ENCODE results near the gene FMNL2.
"Not testable (repeated sequence)": the region's sequence is repeated elsewhere in the genome, so short reads cannot be mapped to it uniquely, and the experiment has no call there.

FMNL2 gene

DNA sequence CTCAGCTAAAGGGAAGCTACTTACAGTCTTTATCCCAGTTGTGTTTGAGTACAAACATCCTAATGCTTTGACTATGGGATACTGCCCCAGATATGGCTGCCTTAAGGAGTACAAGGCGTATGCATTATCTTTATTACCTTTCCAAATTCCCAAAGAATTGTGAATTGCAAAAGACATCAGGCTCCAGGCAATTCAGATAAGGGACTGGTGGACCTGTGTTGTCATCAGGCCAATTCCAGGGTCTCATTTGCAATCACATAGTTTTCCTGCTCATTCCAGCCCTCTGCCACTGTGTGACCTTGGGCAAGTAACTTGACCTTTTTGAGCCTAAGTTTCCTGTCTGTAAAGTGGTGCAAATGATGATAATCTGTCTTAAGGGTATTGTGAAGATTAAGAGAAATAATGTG is 137.5 kb downstream of the FMNL2 start:
- DNase-seq (ENCODE audit: low read depth): no peak

DNA sequence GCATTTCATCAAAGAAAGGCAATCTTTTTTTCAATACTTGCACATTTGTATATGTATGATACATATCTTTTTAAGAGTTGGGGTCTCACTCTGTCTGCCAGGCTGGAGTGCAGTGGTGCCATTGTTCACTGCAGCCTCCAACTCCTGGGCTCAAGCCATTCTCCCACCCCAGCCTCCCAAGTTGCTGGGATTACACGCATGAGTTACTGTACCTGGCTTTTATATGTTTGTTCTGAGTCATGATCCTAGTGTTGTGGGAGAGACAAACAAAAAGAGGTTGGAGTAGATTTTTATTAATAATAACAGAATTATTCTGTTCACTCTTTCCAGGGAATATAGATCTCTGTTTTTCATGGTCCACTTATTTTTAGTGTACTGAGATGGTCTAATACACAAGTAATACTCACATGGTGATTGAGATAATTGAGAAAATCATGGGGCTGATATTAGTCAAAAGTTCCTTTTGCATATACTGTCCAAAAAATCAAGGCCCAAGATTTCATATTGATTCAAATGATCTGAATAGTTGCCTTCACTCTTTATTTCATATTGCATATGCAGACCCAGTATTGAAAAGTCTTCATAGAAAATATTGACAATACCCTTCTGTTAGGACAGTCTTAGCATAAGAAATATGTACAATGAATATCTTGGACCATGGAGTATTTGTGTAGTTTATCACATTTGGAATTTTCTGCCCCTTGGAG is 138.3 kb downstream of the FMNL2 start:
- no peak for DNase-seq (ENCODE audit: low read depth)

DNA sequence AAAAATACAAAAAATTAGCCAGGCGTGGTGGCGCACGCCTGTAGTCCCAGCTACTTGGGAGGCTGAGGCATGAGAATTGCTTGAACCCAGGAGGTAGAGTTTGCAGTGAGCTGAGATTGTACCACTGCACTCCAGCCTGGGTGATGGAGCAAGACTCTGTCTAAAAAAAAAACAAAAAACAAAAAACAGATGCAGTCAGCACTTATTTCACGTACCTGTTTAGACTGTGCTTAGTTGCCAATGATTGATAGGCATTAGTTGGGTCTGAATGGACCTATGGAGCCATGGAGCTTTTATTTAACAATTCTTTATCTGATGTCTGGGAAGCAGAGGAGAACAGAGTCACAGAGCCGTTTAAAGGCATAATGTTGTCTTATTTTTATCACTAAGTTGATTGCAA is 139.5 kb downstream of the FMNL2 start:
- DNase-seq (ENCODE audit: low read depth): not testable (repeated sequence)

DNA sequence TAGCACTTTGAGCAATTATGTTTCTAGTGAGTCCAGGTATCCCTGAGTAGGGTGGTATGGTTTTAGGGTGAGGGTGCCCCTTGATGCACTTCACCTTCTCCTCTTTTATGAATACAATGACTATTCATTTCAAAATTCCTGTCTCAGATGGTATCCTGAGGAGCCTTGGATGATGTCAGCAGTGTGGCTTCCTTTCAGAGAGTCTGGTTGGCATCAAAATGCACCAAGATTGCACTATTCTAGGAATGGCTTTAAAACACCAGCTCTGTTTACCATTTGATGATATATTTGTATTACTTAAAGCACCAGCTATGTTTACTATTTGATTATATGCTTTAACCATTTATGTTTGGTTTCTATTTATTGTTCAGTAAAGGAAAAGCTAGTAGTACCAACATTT is 141.0 kb downstream of the FMNL2 start:
- peak; percentile 10 for DNase-seq (ENCODE audit: low read depth)

DNA sequence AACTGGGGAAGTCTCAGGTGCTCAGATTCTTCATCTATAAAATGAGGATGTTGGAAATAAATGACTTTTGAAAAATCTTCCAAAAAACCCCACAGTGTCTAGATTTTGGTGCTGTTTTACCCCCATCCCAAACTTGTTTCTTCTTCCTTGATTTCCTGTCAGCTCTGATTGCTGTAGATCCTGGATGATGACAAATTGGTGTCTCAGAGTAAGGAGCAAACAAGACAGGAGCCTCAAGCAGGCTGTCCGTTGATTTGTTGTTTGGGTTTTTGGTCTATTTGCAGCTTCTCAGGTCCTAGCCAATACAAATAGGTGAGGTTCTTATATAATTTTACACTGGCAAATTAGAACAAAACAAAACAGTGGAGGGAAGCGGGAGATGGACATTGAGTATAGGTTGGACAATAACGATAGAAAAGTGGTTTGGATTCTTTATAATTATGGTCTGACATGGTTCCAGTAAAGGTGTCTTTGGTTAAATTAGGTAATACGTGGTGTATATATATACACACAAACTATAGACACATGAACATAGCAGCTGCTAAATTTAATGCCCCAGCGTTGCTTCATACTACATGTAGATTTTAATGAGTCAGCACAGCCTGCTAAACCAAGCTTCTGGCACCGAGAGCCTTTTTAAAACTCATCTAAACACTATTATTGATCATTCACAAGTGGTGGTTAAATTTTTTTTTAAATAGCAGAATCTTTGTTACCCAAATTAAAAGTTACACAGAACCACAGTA is 142.5 kb downstream of the FMNL2 start:
- no peak for DNase-seq (ENCODE audit: low read depth)

DNA sequence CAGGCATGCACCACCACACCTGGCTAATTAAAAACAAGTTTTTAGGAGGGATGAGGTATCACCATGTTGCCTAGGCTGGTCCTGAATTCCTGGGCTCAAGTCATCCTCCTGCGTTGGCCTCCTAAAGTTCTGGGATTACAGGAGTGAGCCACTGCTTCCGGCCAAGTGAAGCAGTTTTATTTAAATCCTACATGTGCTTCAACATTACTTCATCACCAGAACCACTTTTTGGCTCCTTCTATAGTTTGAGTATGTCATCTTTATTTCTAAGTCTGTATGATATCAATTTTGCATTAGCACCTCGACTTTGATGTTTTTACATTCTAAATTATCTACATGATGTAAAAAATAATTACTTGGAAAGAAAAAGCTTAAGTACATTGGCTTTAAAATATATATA is 144.3 kb downstream of the FMNL2 start:
- DNase-seq (ENCODE audit: low read depth): no peak

DNA sequence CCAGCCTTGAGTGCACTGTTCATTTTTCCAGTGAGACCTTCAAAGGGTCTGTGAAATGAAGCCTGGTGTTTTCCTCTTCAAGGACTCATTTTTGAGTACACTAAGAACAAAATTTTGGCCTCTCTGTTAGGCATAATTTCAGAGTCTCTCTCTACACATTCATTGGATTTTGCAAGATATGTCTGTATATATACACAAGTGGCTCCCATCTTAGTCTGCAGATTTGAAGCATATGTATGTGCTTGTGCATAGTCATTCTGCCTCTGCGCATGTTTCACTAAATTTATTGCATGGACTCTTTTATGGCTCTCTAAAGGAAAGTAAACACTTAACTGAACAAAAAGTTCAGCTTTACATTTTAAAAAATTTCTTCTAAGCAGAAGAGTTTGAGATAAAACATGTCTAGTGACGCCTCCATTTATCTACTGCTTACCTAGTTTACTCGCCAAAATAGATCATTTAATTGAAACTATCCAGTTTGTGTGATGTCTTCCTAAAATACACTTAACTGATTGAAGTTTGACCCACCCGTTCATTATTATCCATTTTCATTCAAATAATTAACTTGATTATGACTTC is 145.9 kb downstream of the FMNL2 start:
- DNase-seq (ENCODE audit: low read depth): no peak

DNA sequence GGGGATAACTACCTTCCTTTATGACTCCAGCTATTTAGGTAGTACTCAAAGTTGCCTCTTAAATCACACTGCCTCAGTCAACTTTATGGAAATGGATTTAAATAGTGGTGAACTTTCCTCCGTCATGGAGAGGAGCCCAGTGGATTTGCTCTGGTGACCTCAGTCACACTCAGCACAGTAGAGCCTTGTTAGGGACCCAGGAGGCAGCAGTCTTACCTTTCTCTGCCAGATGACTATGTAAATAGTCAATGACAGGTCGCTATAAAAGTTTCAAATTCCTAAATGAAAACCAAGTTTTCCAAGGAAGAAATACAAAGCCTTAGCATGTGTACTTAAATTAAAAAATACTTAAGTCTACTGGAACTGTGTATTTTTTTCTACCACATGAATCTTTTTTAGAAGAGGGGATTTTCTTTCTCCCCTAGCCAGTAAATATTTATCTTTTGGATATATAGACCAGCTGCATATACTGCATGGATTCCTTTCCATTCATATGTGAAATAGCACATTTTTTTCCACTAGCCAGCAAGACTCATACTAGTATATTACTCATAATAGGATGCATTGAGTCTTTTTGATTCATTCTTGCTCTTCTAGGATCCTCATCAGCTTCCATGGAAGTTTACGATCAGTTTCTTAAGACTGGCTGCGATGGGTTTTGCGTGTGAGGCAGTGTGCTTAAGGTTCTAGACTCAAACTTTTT is 147.1 kb downstream of the FMNL2 start:
- no peak for DNase-seq (ENCODE audit: low read depth)

DNA sequence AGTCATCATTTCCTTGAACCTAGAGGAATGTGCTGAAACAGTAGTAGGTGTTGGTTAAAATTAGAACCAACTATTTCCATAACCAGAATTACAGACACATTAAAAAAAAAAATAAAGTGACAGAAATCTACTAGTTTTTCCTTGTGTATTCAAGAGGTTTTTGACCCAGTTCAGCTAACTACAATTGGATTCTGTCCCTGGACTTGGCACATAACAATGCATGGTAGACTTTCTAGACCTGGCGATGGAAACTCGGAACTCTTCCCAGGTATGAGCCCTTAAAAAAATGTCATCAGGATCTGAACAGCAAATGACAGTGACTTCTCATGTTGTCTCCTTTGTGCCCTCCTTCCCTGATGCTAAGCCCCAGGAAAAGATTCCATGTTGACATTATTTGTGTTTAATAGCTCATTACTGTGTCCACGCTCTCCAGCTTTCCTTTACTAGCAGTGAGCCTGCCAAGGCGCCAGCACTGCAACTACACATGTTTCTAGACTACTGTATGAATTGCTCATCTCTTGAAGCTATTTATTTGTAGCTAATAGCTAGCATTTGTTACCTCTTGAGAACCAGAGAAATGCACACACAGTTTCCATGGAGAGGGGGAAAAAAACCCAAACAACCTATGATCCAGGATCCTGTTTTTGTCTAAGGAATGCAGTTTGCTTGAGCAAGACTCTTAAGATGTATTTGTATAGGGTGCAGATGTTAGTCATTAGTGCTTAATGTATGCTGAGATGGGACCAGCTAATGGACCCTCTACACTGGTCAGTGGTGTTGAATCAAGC is 148.5 kb downstream of the FMNL2 start:
- DNase-seq (ENCODE audit: low read depth): peak; percentile 59

DNA sequence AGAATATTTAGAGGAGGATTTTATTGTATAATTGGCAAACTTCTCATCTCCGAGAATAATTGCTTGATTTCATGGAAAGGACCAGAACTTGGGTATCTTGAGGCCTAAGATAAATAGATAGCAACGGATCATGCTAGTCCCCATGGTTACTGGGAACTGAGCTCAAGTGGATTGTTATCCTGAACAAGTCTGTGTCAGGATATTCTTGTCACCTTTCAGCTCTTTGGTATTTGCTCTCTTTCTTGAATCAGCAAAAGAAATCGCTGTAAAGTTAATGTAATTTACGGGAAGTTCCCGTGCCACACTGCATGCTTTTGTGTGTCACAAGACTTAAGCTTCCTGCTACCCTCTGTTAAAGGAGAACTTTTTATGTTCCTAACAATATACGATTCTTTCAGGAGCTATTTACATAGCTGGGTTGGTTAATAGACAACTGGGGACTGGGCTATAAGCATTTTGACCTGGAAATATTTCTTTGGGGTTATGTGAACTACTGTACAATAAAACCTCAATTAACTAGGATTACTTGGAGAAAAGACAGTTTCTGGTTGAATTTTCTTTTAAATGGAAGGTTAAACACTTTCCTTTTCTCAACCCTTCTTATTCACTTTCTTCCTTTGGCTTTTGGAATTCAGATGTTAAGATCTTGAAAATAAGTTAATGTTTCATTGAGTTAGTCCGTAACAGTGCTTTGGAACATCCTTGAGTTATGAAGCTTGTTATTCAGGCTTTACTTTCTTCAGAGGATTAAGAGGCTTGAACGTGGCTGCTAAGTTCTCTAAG is 151.2 kb downstream of the FMNL2 start:
- DNase-seq (ENCODE audit: low read depth): no peak

DNA sequence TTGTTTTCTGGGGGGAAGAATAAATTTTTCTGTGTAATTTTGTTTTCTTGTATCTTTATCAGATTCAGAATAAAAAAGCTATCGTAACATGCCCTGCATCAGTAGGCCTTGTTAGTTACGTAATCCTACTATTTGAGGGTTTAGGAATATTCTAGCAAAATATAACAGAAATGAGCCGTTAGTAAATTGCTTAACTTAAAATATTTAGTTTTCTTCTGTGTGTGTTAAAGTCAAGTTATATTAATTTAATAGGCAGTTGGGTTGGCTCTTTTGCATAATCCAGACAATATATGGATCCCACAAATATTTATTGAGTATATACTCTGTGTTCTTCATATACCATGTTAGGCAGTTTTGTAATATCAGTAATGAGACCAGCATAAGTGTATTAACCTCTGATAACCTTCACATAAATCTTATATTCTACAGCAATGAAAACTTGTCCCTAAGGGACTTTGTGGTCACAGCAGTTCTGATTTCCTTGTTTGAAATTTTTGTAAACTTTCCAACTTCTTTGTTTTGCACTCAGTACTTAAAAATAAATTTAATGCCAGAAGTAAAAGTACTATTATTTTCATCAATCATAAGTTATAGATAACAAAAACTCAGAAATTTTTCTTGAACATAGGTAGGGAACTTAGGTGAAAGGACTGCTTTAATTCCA is 151.9 kb downstream of the FMNL2 start:
- DNase-seq (ENCODE audit: low read depth): no peak

DNA sequence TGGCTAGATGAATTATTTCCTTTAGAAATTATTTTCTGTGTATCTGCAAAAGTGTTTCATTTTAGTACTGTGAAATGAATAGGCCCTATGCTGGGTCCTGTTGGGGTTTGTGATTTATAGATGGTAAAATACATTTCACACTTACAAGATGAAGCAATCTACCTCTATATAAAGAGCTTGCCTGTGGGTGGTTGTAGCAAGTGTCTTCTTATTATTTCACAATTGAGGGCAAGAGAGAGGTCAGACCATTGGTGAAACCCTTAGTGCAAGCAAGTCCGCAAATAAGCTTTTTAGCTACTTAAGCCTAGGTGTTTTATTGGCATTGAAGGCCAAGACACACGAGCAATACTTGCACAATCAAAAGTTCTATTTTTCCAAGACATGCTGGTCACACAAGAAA is 153.1 kb downstream of the FMNL2 start:
- no peak for DNase-seq (ENCODE audit: low read depth)

DNA sequence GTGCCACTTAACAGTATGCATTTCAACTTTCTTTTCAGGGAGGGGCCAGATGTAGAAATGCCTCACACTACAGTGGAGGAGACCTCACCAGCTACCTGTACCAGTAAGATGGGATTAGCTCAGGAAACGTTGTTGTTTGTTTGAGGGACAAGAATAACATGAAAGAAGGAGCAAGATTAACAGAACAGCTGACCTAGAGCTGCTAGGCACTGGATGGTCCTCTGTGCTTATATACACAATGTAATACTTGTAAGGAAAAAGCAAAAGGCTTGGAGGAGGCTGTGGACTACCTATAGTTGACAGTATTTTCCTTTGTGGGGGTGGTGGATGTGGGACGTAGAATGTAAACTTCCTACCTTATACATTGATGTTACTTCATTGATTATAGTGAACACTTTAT is 154.4 kb downstream of the FMNL2 start:
- DNase-seq (ENCODE audit: low read depth): no peak

DNA sequence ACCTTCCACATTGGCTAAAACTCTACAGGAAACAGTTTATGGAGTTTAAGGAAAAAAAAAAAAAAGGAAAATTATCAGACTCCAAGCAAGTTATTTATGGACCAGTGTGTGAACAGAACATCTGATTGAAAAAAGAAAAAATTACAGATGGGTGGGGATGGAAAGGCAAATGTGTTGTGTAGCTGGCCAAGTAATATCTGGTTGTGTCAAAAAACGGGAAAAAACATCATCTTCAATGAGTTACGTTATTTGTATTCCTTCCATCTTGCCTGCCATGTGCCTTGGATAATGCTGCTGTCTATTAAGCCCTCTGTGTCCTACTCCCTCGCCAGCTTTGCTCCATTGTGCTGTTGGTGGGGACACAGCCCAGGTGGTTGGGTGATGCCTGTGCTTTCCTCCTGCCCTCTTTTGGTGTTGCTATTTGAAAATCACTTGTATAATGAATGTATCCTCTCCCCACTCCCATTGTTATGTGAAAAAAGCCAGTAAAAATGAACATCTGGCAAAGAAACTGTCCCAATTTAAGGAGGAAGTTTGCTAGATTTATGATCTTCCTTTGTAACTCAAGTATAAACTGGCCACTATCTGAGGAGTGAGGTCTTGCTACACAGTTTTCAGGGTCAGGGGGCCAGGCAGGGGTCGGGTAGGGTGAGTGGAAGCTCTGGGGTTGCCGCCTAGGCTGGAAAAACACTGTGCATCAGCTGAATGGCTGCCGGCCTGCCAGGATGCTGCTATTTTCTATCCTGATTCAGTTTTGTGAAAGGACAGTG is 155.9 kb downstream of the FMNL2 start:
- no peak for DNase-seq (ENCODE audit: low read depth)

DNA sequence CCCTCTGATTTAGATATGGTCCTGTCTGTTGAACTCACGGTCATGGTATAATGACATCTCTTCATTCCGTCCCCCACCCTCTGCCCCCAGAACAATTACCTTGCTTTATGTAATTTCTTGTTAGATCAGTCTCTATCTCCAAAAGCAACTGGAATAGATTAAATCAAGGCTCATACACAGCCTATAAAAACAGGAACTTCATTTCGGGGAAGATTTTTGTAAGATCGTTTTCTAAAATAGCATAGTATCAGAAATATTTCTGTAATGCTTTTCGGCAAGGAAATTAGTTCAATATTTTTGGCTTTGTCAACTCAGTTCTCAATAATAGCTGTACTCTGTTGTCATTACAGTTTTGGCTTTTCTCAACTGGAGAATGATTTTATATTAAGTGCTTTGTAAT is 157.2 kb downstream of the FMNL2 start:
- DNase-seq (ENCODE audit: low read depth): no peak

DNA sequence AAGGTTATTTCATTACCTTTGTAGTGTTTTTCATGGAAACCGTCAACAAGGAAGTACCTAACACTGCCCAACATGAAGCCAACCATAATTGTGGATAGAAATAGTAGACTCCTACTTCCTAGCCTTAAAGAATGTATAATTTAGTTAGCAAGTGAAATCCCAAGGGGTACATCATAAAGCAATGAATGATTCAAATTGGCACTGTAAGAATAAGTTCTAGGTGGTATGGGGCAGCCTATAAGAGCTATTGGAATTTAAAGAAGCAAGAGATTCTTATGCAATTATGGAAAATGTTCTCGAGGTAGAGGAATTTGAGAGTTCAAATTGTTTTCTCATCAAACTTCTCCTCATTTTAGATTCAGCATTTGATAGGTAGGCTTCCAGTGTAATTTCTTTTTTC is 157.9 kb downstream of the FMNL2 start:
- DNase-seq (ENCODE audit: low read depth): no peak

DNA sequence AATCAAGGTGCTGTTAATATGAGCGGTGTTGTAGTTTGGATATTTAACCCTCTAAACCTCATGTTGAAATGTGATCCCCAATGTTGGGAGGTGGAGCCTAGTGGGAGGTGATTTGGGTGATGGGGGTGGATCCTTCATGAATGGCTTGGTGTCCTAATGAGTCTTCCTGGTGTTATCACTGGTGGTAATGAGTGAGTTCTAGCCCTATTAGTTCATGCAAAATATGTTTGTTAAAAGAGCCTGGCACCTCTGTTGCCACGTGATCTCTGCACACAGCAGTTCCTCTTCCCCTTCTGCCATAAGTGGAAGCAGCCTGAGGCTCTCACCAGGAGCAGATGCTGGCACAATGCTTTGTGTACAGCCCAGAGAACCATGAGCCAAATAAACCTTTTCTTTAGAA is 158.4 kb downstream of the FMNL2 start:
- DNase-seq (ENCODE audit: low read depth): no peak

DNA sequence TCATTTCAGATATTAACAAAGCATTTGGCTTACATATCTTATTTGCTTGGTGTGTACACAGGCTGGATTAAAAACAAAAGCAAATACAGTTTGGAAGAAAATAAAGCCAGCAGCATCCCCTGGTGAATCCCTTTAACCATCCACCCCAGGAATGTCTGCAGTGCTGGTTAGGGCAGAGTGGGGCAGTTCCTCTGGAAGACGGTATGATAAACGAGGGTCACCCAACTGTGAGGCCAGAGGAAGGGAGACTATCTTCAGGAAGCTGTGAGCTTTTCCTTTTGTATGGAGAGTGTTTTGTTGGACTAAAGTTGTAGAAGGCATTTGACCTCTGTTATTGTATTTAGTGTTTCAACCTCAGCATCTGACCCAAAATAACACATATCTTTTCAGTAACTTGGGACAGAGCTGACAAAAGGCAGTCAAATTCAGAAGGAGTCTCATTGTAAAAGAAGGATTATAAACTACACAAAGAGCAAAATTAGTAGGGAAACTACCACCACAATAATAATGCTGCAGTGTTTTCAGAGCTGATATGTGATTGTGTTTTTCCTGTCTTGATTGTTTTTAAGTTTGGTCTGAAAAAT is 159.1 kb downstream of the FMNL2 start:
- DNase-seq (ENCODE audit: low read depth): no peak

DNA sequence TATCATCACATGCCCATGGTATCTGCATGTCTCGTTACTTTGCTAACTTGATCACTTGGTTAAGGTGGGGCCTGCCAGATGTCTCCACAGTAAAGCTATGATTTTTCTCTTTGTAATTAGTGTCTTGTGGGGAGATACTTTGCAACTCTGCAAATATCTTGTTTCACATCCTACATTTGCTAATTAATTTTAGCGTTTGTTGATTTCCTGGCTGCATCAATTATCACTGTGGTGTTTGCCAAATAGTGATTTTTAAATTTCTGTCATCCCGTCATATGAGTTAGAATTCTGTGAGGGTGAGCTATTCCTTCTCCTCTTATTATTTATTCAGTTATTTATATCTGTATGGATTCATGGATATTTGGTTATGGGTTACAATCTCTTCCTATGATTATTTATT is 161.4 kb downstream of the FMNL2 start:
- DNase-seq (ENCODE audit: low read depth): no peak
